Body of pancreas (tissue), 4 donors: ENCODE results near the gene ATP13A3. TPM values are rescaled to one million over a fixed set of nuclear protein-coding genes. Genes with fewer than 3 reads are reported as not detected.

Experiments used
- ATAC-seq: fragments of 150-250 bp; one replicate; pipeline ENCODE4 v1.9.1; 2016
- DNase-seq, 4 donors: peaks; one replicate each; pipeline ENCODE4 v3.0.0-alpha.2; 2019
- H3K27ac ChIP-seq, 4 donors: fragments of 200-600 bp; sonication (generic); 1 replicate in 3 of 4; 2 replicates in 1 of 4; pipeline versions ENCODE4 v1.5.1 to v1.6.1; 2016 to 2019; ENCODE audit warnings: mild to moderate bottlenecking in 1 of 4, mixed read lengths in 1 of 4, moderate library complexity in 1 of 4
- H3K27me3 ChIP-seq, 2 donors: fragments of 200-600 bp; sonication (generic); one replicate each; pipeline ENCODE4 v1.6.0; 2016; ENCODE audit warnings: mild to moderate bottlenecking in 1 of 2
- H3K36me3 ChIP-seq, 2 donors: fragments of 200-600 bp; sonication (generic); replicated peaks in 1 of 2; 2 replicates each; pipeline ENCODE4 v1.5.1; 2016; ENCODE audit warnings: low read depth in 2 of 2; ENCODE audit not compliant: insufficient read depth in 1 of 2
- H3K4me1 ChIP-seq: fragments of 200-600 bp; sonication (generic); one replicate; pipeline ENCODE4 v1.6.0; 2016
- H3K4me3 ChIP-seq, 2 donors: fragments of 200-600 bp; sonication (generic); 1 replicate in 1 of 2; 2 replicates in 1 of 2; pipeline ENCODE4 v1.5.1; 2016 to 2019
- H3K9me3 ChIP-seq, 3 donors: fragments of 200-600 bp; sonication (generic); 1 replicate in 2 of 3; 2 replicates in 1 of 3; pipeline ENCODE4 v1.5.1; 2016
- POLR2A ChIP-seq, 3 donors: fragments of 450-650 bp; IDR thresholded peaks; one replicate each; pipeline ENCODE4 v1.6.1; 2016; ENCODE audit warnings: antibody characterized with exemption in 3 of 3, mild to moderate bottlenecking in 2 of 3
- WGBS, 2 donors: methylation state at CpG; one replicate each; pipeline ENCODE4 v1.1.5; 2017; 5-methylcytosine and 5-hydroxymethylcytosine counted together
- intact Hi-C: fragments of 100-400 bp; cut with DNase I; formaldehyde crosslinking; loops from one replicate; pipeline ENCODE4 v1.15.1; 2023
- total RNA-seq, 2 donors: library from RNA; depleted of rRNA; stranded (reverse); fragments of >200 nt; gene quantifications; one replicate each; pipeline ENCODE4 v1.1.0, GENCODE V29; 2016
- TF ChIP-seq, protein P1 (sequence below), 7 experiments: fragments of 450-650 bp in 4 of 7; fragments of 200-600 bp in 3 of 7; sonication (generic) in 3 of 7; IDR thresholded peaks; one replicate each; pipeline ENCODE4 v1.5.1; 2016 to 2019; ENCODE audit warnings: antibody characterized with exemption in 7 of 7

ATP13A3 gene
- total RNA-seq, 2 donors from 2014 or later, result 35.6 to 56.0 TPM

DNA sequence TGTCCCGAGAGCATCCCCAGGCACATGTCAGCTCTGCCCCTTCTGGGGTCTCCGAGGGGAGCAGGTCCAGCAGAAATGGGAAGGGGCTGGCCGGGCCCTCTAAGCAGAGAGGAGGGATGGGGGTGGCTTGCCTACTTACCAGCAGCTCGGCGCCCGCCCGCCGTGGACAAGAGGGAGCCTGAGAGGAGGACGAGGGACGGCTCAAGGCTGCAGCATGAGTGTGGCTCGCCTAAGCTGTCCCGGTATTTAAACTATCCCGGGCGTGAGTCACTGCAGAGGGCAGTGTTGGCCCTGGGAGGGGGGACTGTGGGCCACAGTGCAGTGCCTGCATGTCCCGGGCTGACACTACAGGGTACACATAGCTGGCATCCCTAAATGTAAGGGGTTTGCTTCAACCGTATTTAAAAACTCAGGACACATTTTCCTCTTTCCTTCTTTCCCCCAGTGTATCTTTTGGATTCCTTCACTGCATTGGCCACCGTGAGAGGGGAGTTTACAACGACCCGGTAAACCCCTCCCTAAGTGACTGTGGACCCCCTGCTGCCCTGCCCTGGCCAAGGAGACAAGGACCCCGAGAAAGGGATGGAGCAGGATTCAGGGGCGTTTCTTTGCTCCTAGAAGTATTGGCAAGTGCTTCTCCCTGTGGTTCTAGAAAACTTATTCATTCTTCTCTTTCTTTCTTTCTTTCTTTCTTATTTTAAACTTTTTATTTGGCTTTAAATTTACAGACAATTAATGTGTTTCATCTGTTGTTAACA lies 117.1 kb downstream of the ATP13A3 start, which contains the start of gene LRRC15:
LRRC15 (minus strand) TSS at position 222 of the 758 bp plus-strand sequence. CDS start 8,700 bp downstream, outside the sequence.
- intact Hi-C loops, result no loop called here
- Histone ChIP-seq H3K27me3 (no peaks in the 10 kb centered on the region), H3K4me3 (no peak within 1 kb of the TSS), H3K9me3 (no peaks in the 10 kb centered on the region), H3K4me1 (peaks cover 3% of the 10 kb centered on the region), H3K36me3 (no peaks in the 10 kb centered on the region), H3K27ac (no peak within 1 kb of the TSS)
- DNase-seq (peak in 2 of 4 donors; percentile 17 to 22), ATAC-seq (peak; percentile 52)
- WGBS, 2 donors, result 8 to 9% methylated on average over 18 to 21 of the region's 21 CpGs
- no peak for TF ChIP-seq POLR2A (IDR thresholded peaks at IDR 0.05)
- TF ChIP-seq, protein P1, sequence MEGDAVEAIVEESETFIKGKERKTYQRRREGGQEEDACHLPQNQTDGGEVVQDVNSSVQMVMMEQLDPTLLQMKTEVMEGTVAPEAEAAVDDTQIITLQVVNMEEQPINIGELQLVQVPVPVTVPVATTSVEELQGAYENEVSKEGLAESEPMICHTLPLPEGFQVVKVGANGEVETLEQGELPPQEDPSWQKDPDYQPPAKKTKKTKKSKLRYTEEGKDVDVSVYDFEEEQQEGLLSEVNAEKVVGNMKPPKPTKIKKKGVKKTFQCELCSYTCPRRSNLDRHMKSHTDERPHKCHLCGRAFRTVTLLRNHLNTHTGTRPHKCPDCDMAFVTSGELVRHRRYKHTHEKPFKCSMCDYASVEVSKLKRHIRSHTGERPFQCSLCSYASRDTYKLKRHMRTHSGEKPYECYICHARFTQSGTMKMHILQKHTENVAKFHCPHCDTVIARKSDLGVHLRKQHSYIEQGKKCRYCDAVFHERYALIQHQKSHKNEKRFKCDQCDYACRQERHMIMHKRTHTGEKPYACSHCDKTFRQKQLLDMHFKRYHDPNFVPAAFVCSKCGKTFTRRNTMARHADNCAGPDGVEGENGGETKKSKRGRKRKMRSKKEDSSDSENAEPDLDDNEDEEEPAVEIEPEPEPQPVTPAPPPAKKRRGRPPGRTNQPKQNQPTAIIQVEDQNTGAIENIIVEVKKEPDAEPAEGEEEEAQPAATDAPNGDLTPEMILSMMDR (IDR thresholded peaks at IDR 0.05), result no peak

DNA sequence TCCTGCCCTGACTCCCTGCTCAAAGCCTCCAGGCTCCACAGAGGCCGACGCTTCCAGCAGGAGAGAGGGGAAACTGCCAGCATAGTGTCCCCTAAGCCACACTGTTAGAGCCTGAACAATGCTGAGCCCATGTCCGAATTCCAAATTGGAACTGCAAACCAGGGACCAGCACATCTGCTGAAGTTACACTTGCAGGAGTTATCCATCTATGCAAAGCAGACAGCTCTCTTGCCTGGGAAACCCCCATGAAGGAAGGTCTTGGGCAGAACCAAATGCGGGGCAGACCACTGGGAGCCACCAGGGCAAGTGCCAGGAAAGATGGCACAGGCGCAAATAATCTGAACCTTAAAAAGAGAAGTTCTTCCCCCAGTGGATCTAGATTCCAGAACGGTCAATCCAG lies 117.9 kb downstream of the ATP13A3 start:
- intact Hi-C loops, result no loop called here
- H3K27me3 ChIP-seq, result no peaks in the 10 kb centered on the region
- DNase-seq, result no peak

DNA sequence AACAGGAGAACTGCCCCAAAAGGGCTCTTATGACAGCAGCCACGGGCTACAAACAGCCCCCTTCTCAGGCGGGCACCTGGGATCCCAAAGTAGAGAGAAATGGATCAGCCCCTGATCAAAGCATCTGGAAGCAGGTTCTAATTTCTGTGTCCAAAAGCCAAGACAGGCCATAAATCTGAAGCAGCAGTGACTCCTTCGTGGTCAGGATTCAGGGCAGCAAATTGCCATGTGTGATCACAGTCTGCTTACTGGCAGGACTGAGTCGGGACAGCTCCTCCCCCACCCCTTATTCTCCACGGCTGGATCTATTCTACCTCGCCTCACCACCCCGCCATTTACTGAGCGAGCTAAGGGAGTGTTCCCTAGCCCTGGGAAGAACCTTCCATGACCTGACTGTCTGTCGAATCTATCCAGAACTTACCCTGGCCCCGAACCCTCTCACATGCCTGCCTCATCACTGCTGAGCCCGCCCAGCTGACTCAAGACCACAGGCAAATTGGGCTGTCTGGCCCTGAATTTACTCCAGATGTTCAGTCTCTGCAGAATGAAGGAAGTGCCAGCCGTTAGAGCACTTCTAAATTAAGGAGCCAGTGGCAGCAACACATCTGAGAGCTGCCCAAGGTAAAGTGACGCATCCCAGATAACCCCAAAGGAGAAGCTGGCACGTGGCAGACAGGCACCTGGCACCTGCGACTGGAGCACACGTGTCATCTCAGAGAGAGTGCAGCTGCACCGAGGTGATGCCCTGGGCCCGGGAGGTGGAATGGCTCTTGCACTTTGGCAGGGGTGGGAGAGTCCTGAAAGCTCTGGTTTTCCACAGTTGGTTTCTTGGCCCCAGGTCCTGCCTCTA lies 118.6 kb downstream of the ATP13A3 start:
- DNase-seq (no peak), ATAC-seq (no peak)
- Histone ChIP-seq H3K4me3 (no peak overlapping the region), H3K4me1 (peaks cover 4% of the 10 kb centered on the region), H3K27ac (no peak overlapping the region), H3K27me3 (no peaks in the 10 kb centered on the region), H3K9me3 (no peaks in the 10 kb centered on the region), H3K36me3 (no peaks in the 10 kb centered on the region)
- no peak for TF ChIP-seq POLR2A (IDR thresholded peaks at IDR 0.05)
- TF ChIP-seq, protein P1 (IDR thresholded peaks at IDR 0.05), result no peak
- intact Hi-C loops, result no loop called here
- 52 to 53% methylated on average over 14 to 18 of the region's 18 CpGs for WGBS, 2 donors

More for the DNA sequence above, 117.9 kb downstream of the ATP13A3 start:
- TF ChIP-seq POLR2A (IDR thresholded peaks at IDR 0.05), result no peak
- TF ChIP-seq, protein P1 (IDR thresholded peaks at IDR 0.05), result no peak
- Histone ChIP-seq H3K4me3 (no peak overlapping the region), H3K36me3 (no peaks in the 10 kb centered on the region), H3K4me1 (peaks cover 4% of the 10 kb centered on the region), H3K9me3 (no peaks in the 10 kb centered on the region), H3K27ac (no peak overlapping the region)
- WGBS, 2 donors, result 54 to 66% methylated on average over 5 to 6 of the region's 6 CpGs
- ATAC-seq, result no peak

DNA sequence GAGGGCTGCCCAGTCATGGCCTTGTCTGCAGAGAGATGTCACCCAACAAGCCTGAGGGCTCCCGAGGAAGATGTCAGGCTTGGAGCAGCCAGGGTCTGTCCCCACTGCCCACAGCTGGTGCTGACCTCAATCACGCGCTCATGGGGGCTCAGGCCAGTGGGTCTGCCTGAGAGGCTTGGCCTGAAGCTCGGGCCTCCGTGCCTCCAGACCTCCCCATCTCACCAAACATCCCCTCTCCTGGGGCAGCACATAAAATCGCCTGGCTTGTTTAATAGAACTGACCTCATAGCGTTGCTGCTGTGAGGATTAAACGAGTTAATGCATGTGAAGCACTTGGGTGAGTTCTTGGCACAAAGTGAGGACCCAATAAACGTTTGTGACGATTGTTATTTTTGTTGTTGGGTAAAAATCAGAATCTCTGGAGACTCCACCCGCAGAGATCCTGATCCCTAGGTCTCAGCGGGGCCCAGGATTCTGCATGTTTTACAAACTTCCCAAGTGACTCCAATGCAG lies 120.8 kb downstream of the ATP13A3 start:
- no peak for ATAC-seq
- intact Hi-C loops, result no loop called here
- WGBS, 2 donors, result 65 to 77% methylated on average over 5 to 12 of the region's 12 CpGs
- TF ChIP-seq, protein P1 (IDR thresholded peaks at IDR 0.05), result no peak
- TF ChIP-seq POLR2A (IDR thresholded peaks at IDR 0.05), result no peak
- Histone ChIP-seq H3K9me3 (no peaks in the 10 kb centered on the region), H3K4me3 (no peak overlapping the region), H3K27me3 (no peaks in the 10 kb centered on the region), H3K36me3 (no peaks in the 10 kb centered on the region), H3K4me1 (peaks cover 4% of the 10 kb centered on the region), H3K27ac (no peak overlapping the region)
- no peak for DNase-seq
